ENCODE data around the gene IDS. TPM values are rescaled to one million over a fixed set of nuclear protein-coding genes. Genes with fewer than 3 reads are reported as not detected.
"Not testable (repeated sequence)": the region's sequence is repeated elsewhere in the genome, so short reads cannot be mapped to it uniquely, and the experiment has no call there.

Gene IDS
- total RNA-seq, 2 experiments from 2014 or later: 52.6 to 64.3 TPM

GRCh38 chrX:149540621-149541520 is 35.8 kb upstream of the IDS start, which contains the start of gene EOLA1:
Gene EOLA1, plus strand, starts transcription at chrX:149541012. Its CDS starts 4,619 bp downstream, at chrX:149545631.
- H3K27me3 Mint-ChIP-seq: no peaks in the 10 kb centered on the region
- ChIA-PET CTCF (interaction anchor here (0.5 to 1.2 kb wide), 4 partner anchors 13 to 1174 kb away, joined by 3 to 4 read pairs (median 3); no protein-coding TSS in a partner anchor), POLR2A (interaction anchor here (1.6 to 2.7 kb wide), 4 partner anchors 13 to 398 kb away, joined by 6 to 30 read pairs (median 9); partner anchors contain the start of genes EOLA2 and IDS)
- peak within 1 kb of the TSS; percentile 98 for H3K27ac Mint-ChIP-seq
- peaks cover 3% of the 10 kb centered on the region for H3K36me3 Mint-ChIP-seq (ENCODE audit: low read depth)
- intact Hi-C loops (cut with DNase I, micrococcal nuclease): loop anchor here in 1 of 2 experiments (2.0 kb wide), 3 partner anchors 36 to 1028 kb away; partner anchors contain the start of genes IDS, MTM1 and TMEM185A
- peaks cover 9% of the 10 kb centered on the region for H3K4me1 Mint-ChIP-seq
- peak within 1 kb of the TSS; percentile 82 for H3K4me3 Mint-ChIP-seq
- ATAC-seq (peak; percentile 82), DNase-seq (peak; percentile 94)
- no peaks in the 10 kb centered on the region for H3K9me3 Mint-ChIP-seq (ENCODE audit: low read depth)

- H3K27me3 Mint-ChIP-seq: no peaks in the 10 kb centered on the region
- H3K4me3 Mint-ChIP-seq: peak overlapping the region; percentile 82
- intact Hi-C loops (cut with DNase I, micrococcal nuclease): loop anchor here in 1 of 2 experiments (2.0 kb wide), 3 partner anchors 35 to 1029 kb away; partner anchors contain the start of genes IDS, MTM1 and TMEM185A
- peaks cover 3% of the 10 kb centered on the region for H3K36me3 Mint-ChIP-seq (ENCODE audit: low read depth)
- H3K9me3 Mint-ChIP-seq (ENCODE audit: low read depth): no peaks in the 10 kb centered on the region
- CTCF ChIA-PET: interaction anchor here (0.5 to 1.6 kb wide), 3 partner anchors 12 to 410 kb away, joined by 3 to 6 read pairs (median 4); no protein-coding TSS in a partner anchor
- peaks cover 9% of the 10 kb centered on the region for H3K4me1 Mint-ChIP-seq
- ATAC-seq (peak; percentile 53), DNase-seq (peak; percentile 96)
- POLR2A ChIA-PET: interaction anchor here (1.6 to 2.7 kb wide), 4 partner anchors 12 to 399 kb away, joined by 6 to 30 read pairs (median 9); partner anchors contain the start of genes EOLA2 and IDS
- H3K27ac Mint-ChIP-seq: peak overlapping the region; percentile 98
Observed at GRCh38 chrX:149540131-149540620, 35.1 kb upstream of the IDS start.

- ATAC-seq (peak; percentile 46), DNase-seq (peak; percentile 91)
- peak overlapping the region; percentile 82 for H3K27ac Mint-ChIP-seq
- intact Hi-C loops (cut with DNase I, micrococcal nuclease): loop anchor here (2.0 kb wide), 3 partner anchors 35 to 1029 kb away; partner anchors contain the start of genes IDS (in 2 of the 2), MTM1 (in 1 of the 2) and TMEM185A (in 1 of the 2)
- H3K36me3 Mint-ChIP-seq (ENCODE audit: low read depth): peaks cover 3% of the 10 kb centered on the region
- peak overlapping the region; percentile 82 for H3K4me3 Mint-ChIP-seq
- CTCF ChIA-PET: interaction anchor here (0.7 to 1.6 kb wide), 5 partner anchors 10 to 400 kb away, joined by 3 to 7 read pairs (median 5); partner anchors contain the start of gene IDS
- H3K9me3 Mint-ChIP-seq (ENCODE audit: low read depth): no peaks in the 10 kb centered on the region
- POLR2A ChIA-PET: interaction anchor here (1.9 to 2.7 kb wide), 3 partner anchors 35 to 400 kb away, joined by 6 to 30 read pairs (median 12); partner anchors contain the start of genes EOLA2 and IDS
- peaks cover 9% of the 10 kb centered on the region for H3K4me1 Mint-ChIP-seq
- H3K27me3 Mint-ChIP-seq: no peaks in the 10 kb centered on the region
Observed at GRCh38 chrX:149539283-149540130, 34.4 kb upstream of the IDS start.

GRCh38 chrX:149537474-149537873 is 32.4 kb upstream of the IDS start:
- H3K4me3 Mint-ChIP-seq; ATAC-seq; H3K27ac Mint-ChIP-seq; H3K9me3 Mint-ChIP-seq (ENCODE audit: low read depth); DNase-seq; CTCF ChIA-PET; intact Hi-C loops (cut with DNase I, micrococcal nuclease); H3K27me3 Mint-ChIP-seq; H3K36me3 Mint-ChIP-seq (ENCODE audit: low read depth); POLR2A ChIA-PET: not testable (repeated sequence)
- H3K4me1 Mint-ChIP-seq: peaks cover 10% of the 10 kb centered on the region

- H3K27ac Mint-ChIP-seq; H3K9me3 Mint-ChIP-seq (ENCODE audit: low read depth); H3K27me3 Mint-ChIP-seq; H3K36me3 Mint-ChIP-seq (ENCODE audit: low read depth); ATAC-seq; H3K4me3 Mint-ChIP-seq; intact Hi-C loops (cut with DNase I, micrococcal nuclease); DNase-seq; POLR2A ChIA-PET; CTCF ChIA-PET: not testable (repeated sequence)
- H3K4me1 Mint-ChIP-seq: peaks cover 22% of the 10 kb centered on the region
Observed at GRCh38 chrX:149534926-149535602, 30.0 kb upstream of the IDS start.

GRCh38 chrX:149533999-149534398 is 28.9 kb upstream of the IDS start:
- not testable (repeated sequence) for H3K36me3 Mint-ChIP-seq (ENCODE audit: low read depth)

GRCh38 chrX:149532868-149533267 is 27.8 kb upstream of the IDS start:
- H3K36me3 Mint-ChIP-seq (ENCODE audit: low read depth); CTCF ChIA-PET; H3K4me3 Mint-ChIP-seq; intact Hi-C loops (cut with DNase I, micrococcal nuclease); H3K27ac Mint-ChIP-seq; H3K27me3 Mint-ChIP-seq; ATAC-seq; H3K9me3 Mint-ChIP-seq (ENCODE audit: low read depth); POLR2A ChIA-PET; DNase-seq: not testable (repeated sequence)
- H3K4me1 Mint-ChIP-seq: peaks cover 15% of the 10 kb centered on the region

More at GRCh38 chrX:149533999-149534398, 28.9 kb upstream of the IDS start:
- DNase-seq; intact Hi-C loops (cut with DNase I, micrococcal nuclease); H3K4me3 Mint-ChIP-seq; H3K27ac Mint-ChIP-seq; CTCF ChIA-PET; H3K27me3 Mint-ChIP-seq; POLR2A ChIA-PET; H3K9me3 Mint-ChIP-seq (ENCODE audit: low read depth); ATAC-seq: not testable (repeated sequence)
- peaks cover 18% of the 10 kb centered on the region for H3K4me1 Mint-ChIP-seq

- DNase-seq (no peak), ATAC-seq (peak; percentile 65)
- ChIA-PET CTCF (interaction anchor here (1.5 kb wide), 1 partner anchor 19 kb away, joined by 4 read pairs; no protein-coding TSS in a partner anchor), POLR2A (no interaction called here)
- Mint-ChIP-seq H3K27ac (peak overlapping the region; percentile 71), H3K4me3 (no peak overlapping the region), H3K36me3 (ENCODE audit: low read depth) (no peaks in the 10 kb centered on the region), H3K9me3 (ENCODE audit: low read depth) (no peaks in the 10 kb centered on the region), H3K4me1 (peaks cover 19% of the 10 kb centered on the region), H3K27me3 (no peaks in the 10 kb centered on the region)
- intact Hi-C loops (cut with DNase I, micrococcal nuclease): no loop called here
Observed at GRCh38 chrX:149531599-149531998, 26.5 kb upstream of the IDS start.

- POLR2A ChIA-PET: interaction anchor here (1.0 kb wide), 1 partner anchor 13 kb away, joined by 6 read pairs; the partner anchor contains the start of gene EOLA1
Observed at GRCh38 chrX:149528381-149528780, 23.3 kb upstream of the IDS start.

GRCh38 chrX:149527705-149528104 is 22.6 kb upstream of the IDS start:
- Mint-ChIP-seq H3K27me3 (no peaks in the 10 kb centered on the region), H3K9me3 (ENCODE audit: low read depth) (no peaks in the 10 kb centered on the region), H3K4me1 (peaks cover 35% of the 10 kb centered on the region), H3K36me3 (ENCODE audit: low read depth) (no peaks in the 10 kb centered on the region), H3K4me3 (no peak overlapping the region), H3K27ac (peak overlapping the region; percentile 56)
- ATAC-seq (peak; percentile 48), DNase-seq (peak; percentile 43)
- intact Hi-C loops (cut with DNase I, micrococcal nuclease): loop anchor here in 1 of 2 experiments (5.0 kb wide), 2 partner anchors 105 to 300 kb away; partner anchors contain the start of gene TMEM185A
- ChIA-PET POLR2A (interaction anchor here (1.0 kb wide), 1 partner anchor 13 kb away, joined by 6 read pairs; the partner anchor contains the start of gene EOLA1), CTCF (interaction anchor here (0.8 to 1.0 kb wide), 5 partner anchors 12 to 105 kb away, joined by 3 to 13 read pairs (median 4); partner anchors contain the start of gene EOLA1)

More at GRCh38 chrX:149528381-149528780, 23.3 kb upstream of the IDS start:
- no peak for ATAC-seq
- Mint-ChIP-seq H3K4me1 (peaks cover 33% of the 10 kb centered on the region), H3K27me3 (no peaks in the 10 kb centered on the region), H3K9me3 (ENCODE audit: low read depth) (no peaks in the 10 kb centered on the region), H3K4me3 (no peak overlapping the region), H3K27ac (no peak overlapping the region), H3K36me3 (ENCODE audit: low read depth) (no peaks in the 10 kb centered on the region)
- CTCF ChIA-PET: interaction anchor here (0.9 to 1.0 kb wide), 3 partner anchors 11 to 16 kb away, joined by 3 to 13 read pairs (median 6); partner anchors contain the start of gene EOLA1
- DNase-seq: no peak
- intact Hi-C loops (cut with DNase I, micrococcal nuclease): loop anchor here in 1 of 2 experiments (5.0 kb wide), 2 partner anchors 104 to 299 kb away; partner anchors contain the start of gene TMEM185A

Measured in activated CD4-positive, alpha-beta T cell treated with anti-CD3 and anti-CD28 coated beads for 36 hours (primary cell).